A549 (cell line): ENCODE measurements around the gene ZCCHC17. TPM values are rescaled to one million over a fixed set of nuclear protein-coding genes. Genes with fewer than 3 reads are reported as not detected.
A peak's percentile ranks its signal among the peaks of the same experiment; 100 is the strongest.

Source experiments
- ATAC-seq, 2 experiments: fragments of 200-7000 bp in 1 of 2; fragments of >200 bp in 1 of 2; cut with Nextera tagmentation in 1 of 2; cut with Tn5 transposase in 1 of 2; 3 replicates each; pipeline versions ENCODE4 v1.8.0 to v1.9.1; 2018 to 2020; ENCODE audit warnings: mild to moderate bottlenecking in 1 of 2, moderate library complexity in 1 of 2
- CTCF ChIA-PET: fragments of 300-600 bp; sonication (Branson Sonifier 250); formaldehyde crosslinking; extraction: SDS; loops from one replicate; lab custom pipeline; 2021; ENCODE audit warnings: antibody characterized with exemption, inconsistent platforms; lab: Yijun Ruan, JAX
- POLR2A ChIA-PET: fragments of 350-600 bp; formaldehyde crosslinking; extraction: SDS; loops from one replicate; lab custom pipeline; 2021; ENCODE audit warnings: antibody characterized with exemption, inconsistent platforms; lab: Yijun Ruan, JAX
- DNase-seq, 2 experiments: peaks; one replicate each; pipeline versions ENCODE4 v3.0.0 to v3.0.0-alpha.2; 2011 to 2016; ENCODE audit warnings: low read depth in 1 of 2, low spot score in 1 of 2
- FAIRE-seq: peaks from 2 replicates; lab custom pipeline; 2011; peaks lifted over from hg19 to GRCh38; lab: Jason Lieb, UNC
- H3K27ac ChIP-seq, 2 experiments: fragments of >200 bp; sonication (Bioruptor Twin); formaldehyde crosslinking; 3 replicates each; pipeline ENCODE4 v1.5.1; 2016 to 2017
- H3K4me1 ChIP-seq: fragments of >200 bp; sonication (Bioruptor Twin); formaldehyde crosslinking; 3 replicates; pipeline ENCODE4 v1.6.1; 2016
- H3K4me2 ChIP-seq: fragments of >200 bp; sonication (Bioruptor Twin); formaldehyde crosslinking; 3 replicates; pipeline ENCODE4 v1.6.1; 2016
- H3K4me3 ChIP-seq: fragments of >200 bp; sonication (Bioruptor Twin); formaldehyde crosslinking; 3 replicates; pipeline ENCODE4 v1.5.1; 2016
- H3K9me3 ChIP-seq: fragments of >200 bp; sonication (Bioruptor Twin); formaldehyde crosslinking; 3 replicates; pipeline ENCODE4 v1.6.1; 2016
- E2F6 ChIP-seq: IDR thresholded peaks from 2 replicates; pipeline ENCODE4 v1.6.1; 2012; ENCODE audit warnings: low read depth, borderline replicate concordance
- ESRRA ChIP-seq: fragments of 150-350 bp; IDR thresholded peaks from 2 replicates; pipeline ENCODE4 v1.6.1; 2014; ENCODE audit warnings: mild to moderate bottlenecking, low read length, borderline replicate concordance
- FOSL2 ChIP-seq, 2 experiments: fragments of 450-650 bp in 1 of 2; fragments of >200 bp in 1 of 2; sonication (Bioruptor Twin) in 1 of 2; formaldehyde crosslinking; IDR thresholded peaks; 2 replicates each; pipeline versions ENCODE4 v1.5.0 to v1.6.1; 2016 to 2020; ENCODE audit warnings: mild to moderate bottlenecking in 1 of 2, moderate library complexity in 1 of 2
- HES2 ChIP-seq: fragments of >200 bp; sonication (Bioruptor Twin); formaldehyde crosslinking; IDR thresholded peaks from 2 replicates; pipeline ENCODE4 v1.6.1; 2016
- HOXB5 ChIP-seq: fragments of 250-450 bp; sonication (Bioruptor Pico); IDR thresholded peaks from 2 replicates; pipeline ENCODE4 v1.5.0; 2020; ENCODE audit warnings: mild to moderate bottlenecking, moderate library complexity
- KDM1A ChIP-seq: fragments of 200-600 bp; sonication (generic); IDR thresholded peaks from 2 replicates; pipeline ENCODE4 v1.6.1; 2016; ENCODE audit warnings: low read depth, mild to moderate bottlenecking
- MAX ChIP-seq: IDR thresholded peaks from 2 replicates; pipeline ENCODE4 v1.6.1; 2012
- MYC ChIP-seq: IDR thresholded peaks from 2 replicates; pipeline ENCODE4 v1.6.1; 2012; ENCODE audit warnings: mild to moderate bottlenecking, inconsistent platforms, low read length, improper control_type of control experiment, borderline replicate concordance
- NPAS2 ChIP-seq: fragments of 250-450 bp; sonication (Bioruptor Pico); IDR thresholded peaks from 2 replicates; pipeline ENCODE4 v1.8.0; 2022; ENCODE audit warnings: mild to moderate bottlenecking, moderate library complexity, borderline replicate concordance
- PHF8 ChIP-seq: fragments of 200-600 bp; sonication (generic); IDR thresholded peaks from 2 replicates; pipeline ENCODE4 v1.6.1; 2016; ENCODE audit warnings: low read depth, mild to moderate bottlenecking, antibody characterized with exemption, moderate library complexity, borderline replicate concordance
- POLR2A ChIP-seq: IDR thresholded peaks from 2 replicates; pipeline ENCODE4 v1.6.1; 2012; ENCODE audit warnings: mild to moderate bottlenecking, low read length
- POLR2AphosphoS2 ChIP-seq: conservative IDR thresholded peaks from 2 replicates; pipeline ENCODE4 v1.6.1; 2012; ENCODE audit warnings: low read length, improper control_type of control experiment, inconsistent platforms
- RAD21 ChIP-seq, 2 experiments: fragments of >200 bp in 1 of 2; sonication (Bioruptor Twin) in 1 of 2; formaldehyde crosslinking in 1 of 2; IDR thresholded peaks in 1 of 2; conservative IDR thresholded peaks in 1 of 2; 2 replicates in 1 of 2; 3 replicates in 1 of 2; pipeline ENCODE4 v1.6.1; 2012 to 2018; ENCODE audit warnings: inconsistent platforms in 1 of 2
- RCOR1 ChIP-seq: fragments of 150-350 bp; IDR thresholded peaks from 2 replicates; pipeline ENCODE4 v1.6.1; 2014; ENCODE audit warnings: antibody characterized with exemption, low read length, low read depth
- RNF2 ChIP-seq: fragments of 200-600 bp; sonication (generic); IDR thresholded peaks from 2 replicates; pipeline ENCODE4 v1.6.1; 2016; ENCODE audit warnings: low read depth, mild to moderate bottlenecking, antibody characterized with exemption, moderate library complexity, borderline replicate concordance
- SMC3 ChIP-seq: fragments of >200 bp; sonication (Bioruptor Twin); formaldehyde crosslinking; IDR thresholded peaks from 3 replicates; pipeline ENCODE4 v1.6.1; 2018; ENCODE audit warnings: inconsistent platforms
- TFCP2L1 ChIP-seq: fragments of 250-450 bp; sonication (Bioruptor Pico); IDR thresholded peaks from 2 replicates; pipeline ENCODE4 v1.5.0; 2021; ENCODE audit warnings: mild to moderate bottlenecking
- TP53 ChIP-seq: fragments of 250-450 bp; sonication (Bioruptor Pico); IDR thresholded peaks from 2 replicates; pipeline ENCODE4 v1.5.0; 2021; ENCODE audit warnings: mild to moderate bottlenecking, moderate library complexity
- USF2 ChIP-seq: fragments of 450-650 bp; IDR thresholded peaks from 2 replicates; pipeline ENCODE4 v1.6.1; 2014; ENCODE audit warnings: antibody characterized with exemption
- ZFP36 ChIP-seq: fragments of 450-650 bp; IDR thresholded peaks from 2 replicates; pipeline ENCODE4 v1.6.1; 2014; ENCODE audit warnings: borderline replicate concordance; ENCODE audit not compliant: partially characterized antibody
- ZNF302 ChIP-seq: fragments of 250-450 bp; sonication (Bioruptor Pico); IDR thresholded peaks from 2 replicates; pipeline ENCODE4 v1.9.0; 2021; ENCODE audit warnings: inconsistent platforms, mild to moderate bottlenecking, moderate library complexity
- WGBS: methylation state at CpG from one replicate; pipeline ENCODE4 v1.1.6; 2017; ENCODE audit errors: missing lambda C conversion rate; 5-methylcytosine and 5-hydroxymethylcytosine counted together
- polyA plus RNA-seq, 4 experiments: library from polyadenylated mRNA; depleted of rRNA in 3 of 4; stranded (reverse); fragments of >200 nt; fragmentation: RNase III in 1 of 4; extraction: RNeasy Plus Mini Kit Qiagen cat#74134 plus additional on column Dnase treatment in 1 of 4; gene quantifications; 2 replicates in 3 of 4; 3 replicates in 1 of 4; pipeline ENCODE4 v1.2.3, GENCODE V29; 2011 to 2017

Gene ZCCHC17
- polyA plus RNA-seq, 2 of the 4 experiments (the other 2 are of a cell fraction), result 28.0 to 34.5 TPM

- no peak for TF ChIP-seq POLR2AphosphoS2
These were observed 101.4 kb downstream of the ZCCHC17 start (continued) for GRCh38 chr1:31398246-31398645.

- FAIRE-seq (no peak), ATAC-seq (no peak), DNase-seq (no peak)
- WGBS, result 39% methylated on average over 3 of the region's 3 CpGs
- H3K9me3 ChIP-seq, result no peaks in the 10 kb centered on the region
- no peak overlapping the region for H3K4me3 ChIP-seq
- TF ChIP-seq ZNF302 (no peak), RAD21 (conservative IDR thresholded peaks at IDR 0.05 in 1 of 2, IDR thresholded peaks at IDR 0.05 in 1 of 2) (no peak), POLR2A (no peak), SMC3 (no peak)
- POLR2A ChIA-PET, result no interaction called here
- CTCF ChIA-PET, result interaction anchor here (0.9 kb wide), 1 partner anchor 23 kb away, joined by 3 read pairs; no protein-coding TSS in a partner anchor
- H3K27ac ChIP-seq, result no peak overlapping the region
- H3K4me1 ChIP-seq, result 0 out of 3 replicates have a peak, but pooled peaks cover 5% of the 10 kb centered on the region
- no peak overlapping the region for H3K4me2 ChIP-seq
These were observed 103.1 kb downstream of the ZCCHC17 start for GRCh38 chr1:31399976-31400375.

- WGBS, result 50% methylated on average over 3 of the region's 3 CpGs
- Histone ChIP-seq H3K4me3 (no peak overlapping the region), H3K4me1 (0 out of 3 replicates have a peak, but pooled peaks cover 5% of the 10 kb centered on the region), H3K9me3 (no peaks in the 10 kb centered on the region), H3K27ac (no peak overlapping the region), H3K4me2 (no peak overlapping the region)
- ATAC-seq (no peak), DNase-seq (no peak), FAIRE-seq (no peak)
- ChIA-PET CTCF (interaction anchor here (0.9 kb wide), 1 partner anchor 23 kb away, joined by 3 read pairs; no protein-coding TSS in a partner anchor), POLR2A (no interaction called here)
- TF ChIP-seq HOXB5 (CRISPR knock-in tag) (no peak), USF2 (no peak), RNF2 (no peak), TP53 (CRISPR knock-in tag) (no peak), E2F6 (no peak), ESRRA (no peak), MAX (no peak), MYC (no peak), NPAS2 (no peak), RCOR1 (no peak), PHF8 (no peak), ZFP36 (no peak), TFCP2L1 (CRISPR knock-in tag) (no peak), FOSL2 (IDR thresholded peaks at IDR 0.05) (no peak), FOSL2 (CRISPR knock-in tag; IDR thresholded peaks at IDR 0.05) (no peak), HES2 (no peak), ZNF302 (no peak), KDM1A (no peak)
These were observed 103.6 kb downstream of the ZCCHC17 start for GRCh38 chr1:31400393-31400792.

- CTCF ChIA-PET, result interaction anchor here (1.0 kb wide), 1 partner anchor 148 kb away, joined by 3 read pairs; no protein-coding TSS in a partner anchor
- no peak for TF ChIP-seq TP53 (CRISPR knock-in tag)
- TF ChIP-seq, all 56 proteins: peak for 0
- Histone ChIP-seq H3K27ac (no peak overlapping the region), H3K4me3 (no peak overlapping the region), H3K4me1 (0 out of 3 replicates have a peak, but pooled peaks cover 5% of the 10 kb centered on the region), H3K4me2 (no peak overlapping the region), H3K9me3 (no peaks in the 10 kb centered on the region)
- DNase-seq, result no peak
- peak; percentile 26 to 56; a peak in 1 of 6 replicates for ATAC-seq
- no peak for FAIRE-seq
- POLR2A ChIA-PET, result no interaction called here
- 43% methylated on average over 2 of the region's 2 CpGs for WGBS
These were observed 104.4 kb downstream of the ZCCHC17 start for GRCh38 chr1:31401241-31401640.
